Measurements from ENCODE around the gene BIRC7.
"Not testable (repeated sequence)": the region's sequence is repeated elsewhere in the genome, so short reads cannot be mapped to it uniquely, and the experiment has no call there.

Gene BIRC7

GRCh38 chr20:63241272-63241671 is 5.6 kb downstream of the BIRC7 start:
- no peak overlapping the region; the same call in 1 of the 2 replicates for H3K9ac ChIP-seq (ENCODE audit: low read depth, low read length)
- no peak overlapping the region for H3K27ac ChIP-seq (ENCODE audit: low read length)
- peaks cover 7% of the 10 kb centered on the region for H3K27me3 ChIP-seq (ENCODE audit: insufficient read depth, low read length)
- H3K4me3 ChIP-seq (ENCODE audit: low read length): no peak overlapping the region
- H3K36me3 ChIP-seq (ENCODE audit: insufficient read depth, low read depth, low read length): no peaks in the 10 kb centered on the region
- no peaks in the 10 kb centered on the region for H3K4me1 ChIP-seq (ENCODE audit: insufficient read depth, low read length)
- no peaks in the 10 kb centered on the region for H3K9me3 ChIP-seq (ENCODE audit: insufficient read depth, low read depth, low read length)

- no peak overlapping the region for H3K27ac ChIP-seq (ENCODE audit: low read length)
- H3K4me3 ChIP-seq (ENCODE audit: low read length): no peak overlapping the region
- no peaks in the 10 kb centered on the region for H3K9me3 ChIP-seq (ENCODE audit: insufficient read depth, low read depth, low read length)
- H3K36me3 ChIP-seq (ENCODE audit: insufficient read depth, low read depth, low read length): no peaks in the 10 kb centered on the region
- H3K27me3 ChIP-seq (ENCODE audit: insufficient read depth, low read length): peaks cover 20% of the 10 kb centered on the region
- H3K9ac ChIP-seq (ENCODE audit: low read depth, low read length): no peak overlapping the region
- H3K4me1 ChIP-seq (ENCODE audit: insufficient read depth, low read length): peaks cover 5% of the 10 kb centered on the region; the same call in 1 of the 2 replicates
Measured at GRCh38 chr20:63242736-63243135, 7.0 kb downstream of the BIRC7 start.

- H3K4me1 ChIP-seq (ENCODE audit: insufficient read depth, low read length): peaks cover 5% of the 10 kb centered on the region; the same call in 1 of the 2 replicates
- H3K27me3 ChIP-seq (ENCODE audit: insufficient read depth, low read length): peaks cover 20% of the 10 kb centered on the region
- H3K9ac ChIP-seq (ENCODE audit: low read depth, low read length): no peak overlapping the region
- no peak overlapping the region for H3K4me3 ChIP-seq (ENCODE audit: low read length)
- H3K36me3 ChIP-seq (ENCODE audit: insufficient read depth, low read depth, low read length): no peaks in the 10 kb centered on the region
- no peaks in the 10 kb centered on the region for H3K9me3 ChIP-seq (ENCODE audit: insufficient read depth, low read depth, low read length)
- H3K27ac ChIP-seq (ENCODE audit: low read length): no peak overlapping the region
Measured at GRCh38 chr20:63243604-63244247, 8.0 kb downstream of the BIRC7 start.

- no peak overlapping the region for H3K27ac ChIP-seq (ENCODE audit: low read length)
- H3K4me1 ChIP-seq (ENCODE audit: insufficient read depth, low read length): peaks cover 5% of the 10 kb centered on the region; the same call in 1 of the 2 replicates
- peaks cover 20% of the 10 kb centered on the region for H3K27me3 ChIP-seq (ENCODE audit: insufficient read depth, low read length)
- no peaks in the 10 kb centered on the region for H3K9me3 ChIP-seq (ENCODE audit: insufficient read depth, low read depth, low read length)
- H3K36me3 ChIP-seq (ENCODE audit: insufficient read depth, low read depth, low read length): no peaks in the 10 kb centered on the region
- H3K9ac ChIP-seq (ENCODE audit: low read depth, low read length): no peak overlapping the region
- H3K4me3 ChIP-seq (ENCODE audit: low read length): no peak overlapping the region
Measured at GRCh38 chr20:63244468-63244867, 8.8 kb downstream of the BIRC7 start.

- peaks cover 21% of the 10 kb centered on the region for H3K27me3 ChIP-seq (ENCODE audit: insufficient read depth, low read length)
Measured at GRCh38 chr20:63246490-63247288, 11.0 kb downstream of the BIRC7 start.

GRCh38 chr20:63247671-63248228 is 12.0 kb downstream of the BIRC7 start:
- Histone ChIP-seq H3K27ac (ENCODE audit: low read length) (no peak overlapping the region), H3K9me3 (ENCODE audit: insufficient read depth, low read depth, low read length) (no peaks in the 10 kb centered on the region), H3K4me3 (ENCODE audit: low read length) (no peak overlapping the region), H3K4me1 (ENCODE audit: insufficient read depth, low read length) (peaks cover 5% of the 10 kb centered on the region; the same call in 1 of the 2 replicates), H3K36me3 (ENCODE audit: insufficient read depth, low read depth, low read length) (no peaks in the 10 kb centered on the region), H3K27me3 (ENCODE audit: insufficient read depth, low read length) (peaks cover 31% of the 10 kb centered on the region), H3K9ac (ENCODE audit: low read depth, low read length) (no peak overlapping the region)

More at GRCh38 chr20:63246490-63247288, 11.0 kb downstream of the BIRC7 start:
- Histone ChIP-seq H3K9me3 (ENCODE audit: insufficient read depth, low read depth, low read length) (no peaks in the 10 kb centered on the region), H3K36me3 (ENCODE audit: insufficient read depth, low read depth, low read length) (no peaks in the 10 kb centered on the region), H3K4me3 (ENCODE audit: low read length) (no peak overlapping the region; the same call in 1 of the 2 replicates), H3K4me1 (ENCODE audit: insufficient read depth, low read length) (peaks cover 5% of the 10 kb centered on the region; the same call in 1 of the 2 replicates), H3K9ac (ENCODE audit: low read depth, low read length) (no peak overlapping the region), H3K27ac (ENCODE audit: low read length) (no peak overlapping the region)

GRCh38 chr20:63248835-63249591 is 13.3 kb downstream of the BIRC7 start:
- Histone ChIP-seq H3K4me3 (ENCODE audit: low read length) (no peak overlapping the region), H3K9ac (ENCODE audit: low read depth, low read length) (no peak overlapping the region), H3K36me3 (ENCODE audit: insufficient read depth, low read depth, low read length) (no peaks in the 10 kb centered on the region), H3K4me1 (ENCODE audit: insufficient read depth, low read length) (peaks cover 8% of the 10 kb centered on the region; the same call in 1 of the 2 replicates), H3K27ac (ENCODE audit: low read length) (no peak overlapping the region), H3K9me3 (ENCODE audit: insufficient read depth, low read depth, low read length) (no peaks in the 10 kb centered on the region), H3K27me3 (ENCODE audit: insufficient read depth, low read length) (peaks cover 40% of the 10 kb centered on the region)

- peaks cover 8% of the 10 kb centered on the region; the same call in 1 of the 2 replicates for H3K4me1 ChIP-seq (ENCODE audit: insufficient read depth, low read length)
- no peaks in the 10 kb centered on the region for H3K9me3 ChIP-seq (ENCODE audit: insufficient read depth, low read depth, low read length)
- no peak overlapping the region for H3K27ac ChIP-seq (ENCODE audit: low read length)
- H3K36me3 ChIP-seq (ENCODE audit: insufficient read depth, low read depth, low read length): no peaks in the 10 kb centered on the region
- no peak overlapping the region for H3K9ac ChIP-seq (ENCODE audit: low read depth, low read length)
- peaks cover 44% of the 10 kb centered on the region for H3K27me3 ChIP-seq (ENCODE audit: insufficient read depth, low read length)
- no peak overlapping the region for H3K4me3 ChIP-seq (ENCODE audit: low read length)
Measured at GRCh38 chr20:63249891-63250290, 14.2 kb downstream of the BIRC7 start.

GRCh38 chr20:63251350-63251749 is 15.6 kb downstream of the BIRC7 start:
- not testable (repeated sequence) for H3K9me3 ChIP-seq (ENCODE audit: insufficient read depth, low read depth, low read length); H3K9ac ChIP-seq (ENCODE audit: low read depth, low read length); H3K4me3 ChIP-seq (ENCODE audit: low read length); H3K36me3 ChIP-seq (ENCODE audit: insufficient read depth, low read depth, low read length); H3K27ac ChIP-seq (ENCODE audit: low read length)
- Histone ChIP-seq H3K27me3 (ENCODE audit: insufficient read depth, low read length) (peaks cover 50% of the 10 kb centered on the region), H3K4me1 (ENCODE audit: insufficient read depth, low read length) (peaks cover 13% of the 10 kb centered on the region; the same call in 1 of the 2 replicates)

- H3K27me3 ChIP-seq (ENCODE audit: insufficient read depth, low read length): peaks cover 48% of the 10 kb centered on the region
- no peak overlapping the region for H3K4me3 ChIP-seq (ENCODE audit: low read length)
- H3K36me3 ChIP-seq (ENCODE audit: insufficient read depth, low read depth, low read length): no peaks in the 10 kb centered on the region
- H3K9ac ChIP-seq (ENCODE audit: low read depth, low read length): no peak overlapping the region
- H3K4me1 ChIP-seq (ENCODE audit: insufficient read depth, low read length): peaks cover 9% of the 10 kb centered on the region; the same call in 1 of the 2 replicates
- H3K27ac ChIP-seq (ENCODE audit: low read length): no peak overlapping the region
- no peaks in the 10 kb centered on the region for H3K9me3 ChIP-seq (ENCODE audit: insufficient read depth, low read depth, low read length)
Measured at GRCh38 chr20:63252284-63252711, 16.6 kb downstream of the BIRC7 start.

- no peaks in the 10 kb centered on the region for H3K9me3 ChIP-seq (ENCODE audit: insufficient read depth, low read depth, low read length)
- H3K4me1 ChIP-seq (ENCODE audit: insufficient read depth, low read length): peaks cover 9% of the 10 kb centered on the region; the same call in 1 of the 2 replicates
- peak overlapping the region; percentile 27; the same call in 1 of the 2 replicates for H3K9ac ChIP-seq (ENCODE audit: low read depth, low read length)
- peak overlapping the region; percentile 63; the same call in 1 of the 2 replicates for H3K4me3 ChIP-seq (ENCODE audit: low read length)
- peaks cover 45% of the 10 kb centered on the region for H3K27me3 ChIP-seq (ENCODE audit: insufficient read depth, low read length)
- H3K36me3 ChIP-seq (ENCODE audit: insufficient read depth, low read depth, low read length): no peaks in the 10 kb centered on the region
- no peak overlapping the region for H3K27ac ChIP-seq (ENCODE audit: low read length)
Measured at GRCh38 chr20:63253065-63253437, 17.3 kb downstream of the BIRC7 start.
